Measurements from ENCODE around the gene CLCN7.

CLCN7 gene

GRCh38 chr16:1460602-1461138 lies 14.2 kb downstream of the CLCN7 start:
- FAIRE-seq, result no peak

GRCh38 chr16:1459967-1460366 lies 14.9 kb downstream of the CLCN7 start:
- no peak for FAIRE-seq

DNA sequence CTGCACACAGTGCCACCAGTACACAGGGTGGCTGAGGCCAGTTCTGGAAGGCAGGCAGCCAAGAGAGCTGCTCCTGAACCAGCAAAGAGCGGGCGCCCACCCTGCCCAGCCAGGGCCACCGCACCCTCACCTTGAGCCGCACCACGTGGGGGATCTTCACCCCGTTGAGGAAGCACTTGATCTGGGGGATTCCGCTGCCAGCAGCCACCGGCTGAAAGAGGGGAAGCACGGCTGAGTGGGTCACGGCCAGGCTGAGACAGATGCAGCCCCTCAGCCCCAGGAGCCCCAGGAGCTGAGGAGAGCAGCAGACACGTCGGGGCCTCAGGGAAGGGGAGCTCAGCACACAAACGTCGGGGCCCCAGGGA lies 15.9 kb downstream of the CLCN7 start:
- FAIRE-seq, result no peak

- FAIRE-seq, result no peak
These were observed 16.4 kb downstream of the CLCN7 start for GRCh38 chr16:1458336-1458976.

DNA sequence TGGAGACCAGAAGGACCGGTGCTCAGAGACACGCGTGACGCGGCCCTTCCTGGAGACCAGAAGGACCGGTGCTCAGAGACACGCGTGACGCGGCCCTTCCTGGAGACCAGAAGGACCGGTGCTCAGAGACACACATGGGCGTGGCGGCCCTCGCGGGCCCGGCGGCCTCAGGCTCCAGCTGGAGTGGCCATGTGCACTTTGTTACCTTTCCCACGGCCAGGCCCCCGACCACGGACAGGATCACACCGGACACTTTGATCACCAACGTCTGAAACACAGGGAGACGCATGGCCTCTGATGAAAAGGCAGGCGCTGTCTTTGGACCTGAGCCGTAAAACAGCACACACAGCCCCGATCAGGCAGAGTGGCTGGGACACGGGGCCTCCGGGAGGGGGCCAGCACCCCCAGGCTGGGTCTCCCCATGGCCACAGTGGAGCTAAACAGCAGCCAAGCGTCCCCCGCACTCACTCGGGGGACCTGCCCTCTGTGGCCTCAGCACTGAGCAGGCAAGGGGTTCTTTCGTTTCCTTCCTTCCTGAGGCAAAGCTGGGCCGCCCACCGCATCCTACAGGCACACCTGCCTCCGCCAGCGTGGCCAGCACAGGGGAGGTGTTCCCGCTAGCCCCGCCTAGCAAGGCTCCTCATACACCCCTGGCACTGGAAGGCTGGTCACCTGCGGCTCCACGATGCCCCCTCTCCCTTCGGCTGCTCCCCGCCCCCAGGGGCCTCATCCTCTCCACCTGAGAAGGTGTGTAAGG lies 17.2 kb downstream of the CLCN7 start:
- FAIRE-seq, result no peak

DNA sequence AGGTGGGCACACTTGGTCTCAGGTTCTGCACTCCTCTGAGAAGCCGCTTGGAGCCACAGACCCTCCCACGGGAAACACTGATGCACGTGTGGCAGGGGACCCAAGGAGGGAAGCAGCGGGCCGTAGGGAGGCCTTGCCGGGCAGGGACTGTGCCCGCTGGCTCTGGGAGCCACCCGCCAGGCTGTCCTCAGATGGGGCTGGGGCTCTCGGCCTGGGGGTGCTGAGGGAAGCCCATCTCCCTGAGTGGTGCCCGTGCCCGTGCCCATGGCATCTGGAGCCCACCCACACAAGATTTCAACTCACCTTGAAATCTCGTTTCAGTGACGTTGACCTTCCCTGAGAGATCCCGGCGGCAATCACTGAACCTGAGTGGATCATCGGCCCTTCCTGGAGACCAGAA lies 17.9 kb downstream of the CLCN7 start:
- FAIRE-seq, result no peak

DNA sequence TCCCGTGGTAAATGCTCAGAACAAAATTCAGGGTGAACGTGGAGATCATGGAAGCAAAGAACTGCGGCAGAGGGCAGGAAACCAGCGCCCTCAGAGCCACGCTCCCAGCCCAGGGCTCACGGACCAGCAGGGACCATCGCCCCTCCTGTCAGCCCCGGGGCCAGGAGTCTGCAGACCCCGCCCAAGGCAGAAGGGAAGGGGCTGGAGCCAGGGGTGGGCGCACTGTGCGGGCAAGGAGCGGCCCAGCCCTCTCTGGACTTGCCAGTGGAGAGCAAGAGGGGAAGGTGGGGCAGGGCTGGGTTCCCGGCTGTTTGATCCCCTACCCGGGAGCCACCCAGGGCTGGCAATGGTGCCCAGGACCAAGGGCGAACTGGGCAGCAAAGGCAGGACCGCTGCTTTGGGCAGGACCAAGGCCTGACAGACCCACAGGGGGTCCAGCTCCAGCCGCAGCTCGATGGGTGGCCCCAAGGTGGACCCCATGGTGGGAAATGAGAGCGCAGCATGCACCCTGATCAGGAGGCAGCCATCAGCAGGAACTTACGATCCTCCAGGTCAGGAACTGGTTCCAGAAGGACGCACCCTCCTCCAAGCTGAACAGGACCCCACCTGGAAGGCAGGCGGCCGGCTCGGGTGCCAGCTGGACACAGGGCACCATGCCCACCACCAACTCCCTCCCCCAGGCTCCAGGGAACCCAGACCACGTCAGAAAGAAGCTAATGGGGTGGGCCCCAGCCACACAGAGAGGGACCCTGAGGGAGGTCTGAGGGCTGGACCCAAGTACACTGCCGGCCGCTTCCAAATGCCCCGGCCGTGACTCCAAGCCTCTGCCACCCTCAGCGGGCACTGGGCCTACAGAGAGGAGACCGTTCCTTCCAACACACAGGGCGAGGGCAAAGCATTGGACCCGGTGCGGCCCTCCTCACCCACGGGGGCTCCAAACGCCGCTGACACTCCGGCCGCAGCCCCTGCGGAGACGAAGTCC lies 19.3 kb downstream of the CLCN7 start:
- FAIRE-seq, result no peak

GRCh38 chr16:1454561-1454960 lies 20.3 kb downstream of the CLCN7 start:
- no peak for FAIRE-seq

DNA sequence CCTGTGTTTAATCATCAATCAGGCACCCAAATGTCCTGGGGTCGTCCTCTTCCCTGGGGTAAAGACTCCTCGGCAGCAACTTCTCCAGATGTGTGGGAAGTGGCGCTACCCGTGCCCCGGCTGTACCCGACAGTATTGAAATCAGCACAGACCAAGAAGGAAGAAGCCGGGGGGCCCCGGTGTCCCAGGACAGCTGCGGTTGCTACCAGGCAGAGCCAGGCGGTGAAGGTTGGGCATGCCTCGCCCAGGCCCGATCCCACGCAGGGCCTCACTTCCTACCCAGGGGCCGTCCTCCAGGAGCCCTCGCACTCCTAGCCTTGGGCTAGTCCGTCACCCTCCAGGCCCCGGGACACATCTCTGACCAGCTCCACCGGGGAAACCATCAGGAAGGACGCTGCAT lies 21.5 kb downstream of the CLCN7 start:
- FAIRE-seq, result no peak

DNA sequence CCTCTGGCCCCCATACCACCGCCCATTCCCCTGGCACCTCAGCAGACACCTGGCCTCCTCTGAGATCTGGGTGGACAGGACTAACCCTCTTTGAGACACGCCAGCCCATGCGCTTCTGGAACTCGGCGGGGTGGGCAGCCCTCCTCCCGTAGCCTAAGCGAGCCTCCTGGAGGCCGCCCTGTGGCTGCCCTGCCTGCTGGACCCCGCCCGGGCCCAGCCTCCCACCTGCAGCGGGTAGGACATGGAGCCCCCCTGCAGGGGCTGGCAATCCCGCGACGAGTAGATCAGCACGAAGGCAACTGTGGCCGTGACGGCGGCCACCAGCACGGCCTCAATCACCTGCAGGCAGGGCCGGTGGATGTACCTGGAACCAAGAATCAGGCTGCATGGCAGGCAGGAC lies 22.3 kb downstream of the CLCN7 start:
- FAIRE-seq, result no peak

DNA sequence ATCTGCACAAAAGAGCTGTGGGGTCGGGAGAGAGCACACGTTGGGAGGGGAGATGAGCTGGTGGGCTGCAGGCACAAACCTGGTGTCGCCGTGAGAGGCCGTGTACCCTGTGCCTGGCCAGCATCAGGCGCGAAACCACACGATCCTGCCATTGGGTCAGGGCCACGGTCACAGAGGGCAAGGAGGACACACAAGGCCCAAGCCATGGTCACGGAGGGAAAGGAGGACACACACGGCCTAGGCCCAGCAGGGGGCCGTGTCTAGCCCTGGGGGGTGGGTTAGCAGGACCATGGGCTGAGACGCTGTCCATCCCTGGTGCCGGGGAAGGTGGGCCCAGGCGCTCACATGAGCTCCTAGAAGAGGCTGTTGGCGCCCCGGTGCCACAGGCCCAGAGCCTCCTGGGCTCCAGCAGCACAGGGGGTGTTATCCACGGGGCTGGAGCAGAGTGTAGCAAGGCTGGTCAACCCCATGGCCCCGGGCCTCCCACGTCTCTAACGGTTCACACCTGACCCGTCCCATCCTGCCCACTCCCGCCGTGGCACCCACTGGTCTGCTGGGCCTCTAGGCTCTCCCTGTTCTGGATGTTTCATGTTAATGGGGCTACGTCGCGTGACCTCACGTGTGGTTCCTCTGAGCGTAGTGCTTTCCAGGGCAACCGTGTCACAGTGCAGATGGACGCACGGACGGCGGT lies 23.0 kb downstream of the CLCN7 start:
- no peak for FAIRE-seq

DNA sequence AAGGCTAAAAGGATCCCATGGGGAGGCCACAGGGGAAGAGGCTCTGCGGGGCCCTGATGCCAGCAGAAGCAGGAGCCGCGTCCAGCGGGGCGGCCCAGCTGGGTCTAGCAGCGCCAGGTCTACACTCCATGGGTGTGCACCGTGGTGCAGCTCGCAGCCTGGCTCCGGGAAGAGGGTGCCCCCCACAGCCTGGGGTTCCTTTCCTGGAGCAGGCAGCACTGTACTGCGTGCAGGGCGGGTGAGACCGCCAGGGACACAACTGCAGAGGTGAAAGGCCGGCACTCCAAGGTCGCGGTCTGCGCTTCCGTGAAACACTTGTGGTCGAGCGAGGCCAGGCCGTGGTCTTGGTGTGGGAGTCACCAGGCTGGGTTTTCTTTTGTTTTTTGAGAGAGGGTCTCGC lies 24.0 kb downstream of the CLCN7 start:
- FAIRE-seq, result no peak

GRCh38 chr16:1450218-1450617 lies 24.6 kb downstream of the CLCN7 start:
- no peak for FAIRE-seq

- no peak for FAIRE-seq
These were observed 25.5 kb downstream of the CLCN7 start for GRCh38 chr16:1449201-1449788.

DNA sequence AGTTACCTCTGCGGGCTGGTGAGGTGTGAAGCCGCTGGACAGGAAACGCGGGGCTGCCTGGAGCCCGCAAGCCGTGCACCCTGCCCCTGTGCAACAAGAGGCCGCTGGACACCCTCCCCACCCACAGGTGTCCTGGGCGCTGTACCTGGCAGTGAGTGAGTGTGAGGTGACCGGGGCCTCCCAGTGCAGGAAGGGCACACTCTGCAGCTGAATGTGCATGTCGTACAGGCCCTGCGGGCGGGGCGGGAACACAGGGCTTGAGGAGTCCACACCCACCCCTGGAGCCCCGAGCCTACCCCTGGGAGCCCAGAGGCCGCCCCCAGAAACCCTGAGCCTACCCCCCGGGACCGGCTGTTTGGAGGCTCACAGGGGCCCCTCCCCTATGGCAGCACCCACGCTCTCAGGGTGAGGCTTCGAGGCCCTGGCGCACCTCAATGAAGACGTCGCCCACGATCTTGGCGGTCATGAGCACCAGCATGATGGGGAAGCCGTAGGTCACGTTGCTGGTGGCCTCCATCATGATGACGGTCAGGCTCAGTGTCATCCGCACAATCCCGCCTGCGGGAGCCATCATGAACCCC lies 26.2 kb downstream of the CLCN7 start:
- no peak for FAIRE-seq

DNA sequence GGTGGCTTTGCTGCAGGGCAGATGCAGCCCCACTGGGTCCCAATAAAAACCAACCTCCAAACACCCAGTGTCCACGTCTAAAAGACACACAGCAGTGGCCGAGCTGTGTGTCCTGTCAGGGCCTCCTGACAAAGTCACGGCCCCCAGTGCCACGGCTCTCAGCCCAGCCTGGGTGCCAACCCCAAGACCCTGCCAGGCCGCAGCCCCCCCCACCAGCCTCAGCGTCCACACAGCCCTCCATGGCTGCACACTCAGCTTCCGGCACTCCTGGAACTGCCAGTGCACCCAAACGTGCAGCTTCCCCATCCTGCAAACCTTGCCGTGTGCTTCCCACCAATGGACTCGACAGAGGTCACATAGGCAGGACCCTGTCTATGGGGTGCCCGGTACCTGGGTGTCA lies 26.9 kb downstream of the CLCN7 start:
- no peak for FAIRE-seq

- no peak for FAIRE-seq
These were observed 28.3 kb downstream of the CLCN7 start for GRCh38 chr16:1446296-1447080.

- no peak for FAIRE-seq
These were observed 29.2 kb downstream of the CLCN7 start for GRCh38 chr16:1445518-1446203.

- no peak for FAIRE-seq
These were observed 29.9 kb downstream of the CLCN7 start for GRCh38 chr16:1444730-1445517.
